HG02610 (cell line): ENCODE results near the gene PSTK.

Source experiments
- ATAC-seq: cut with Tn5 transposase; IDR thresholded peaks from one replicate; pipeline ENCODE4 v1.9.1; 2021; ENCODE audit warnings: mild to moderate bottlenecking, moderate library complexity; ENCODE audit not compliant: unreplicated experiment

PSTK gene

DNA sequence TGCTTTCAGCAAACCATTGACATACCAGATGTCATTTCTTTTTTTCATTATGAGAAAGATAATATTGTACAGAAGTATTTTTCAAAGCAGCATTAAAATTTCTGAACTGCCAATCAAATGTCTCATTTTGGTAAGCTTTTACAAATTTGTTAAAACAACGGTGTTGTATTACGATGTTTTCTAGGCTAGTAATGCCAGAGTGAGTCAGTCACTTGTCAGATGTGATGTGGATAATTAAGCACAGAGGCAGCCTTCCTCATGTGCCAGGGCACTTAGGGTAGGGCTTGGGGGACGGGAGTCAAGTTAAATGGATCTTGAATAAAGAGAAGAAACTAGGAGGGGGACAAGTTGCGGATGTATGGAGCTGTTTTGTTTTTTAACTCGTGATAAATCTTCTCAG is 10.1 kb downstream of the PSTK start:
- ATAC-seq, result no peak

- no peak for ATAC-seq
Measured at GRCh38 chr10:122992031-122992585, 11.9 kb downstream of the PSTK start.

- no peak for ATAC-seq
Measured at GRCh38 chr10:122993797-122994336, 13.7 kb downstream of the PSTK start.

DNA sequence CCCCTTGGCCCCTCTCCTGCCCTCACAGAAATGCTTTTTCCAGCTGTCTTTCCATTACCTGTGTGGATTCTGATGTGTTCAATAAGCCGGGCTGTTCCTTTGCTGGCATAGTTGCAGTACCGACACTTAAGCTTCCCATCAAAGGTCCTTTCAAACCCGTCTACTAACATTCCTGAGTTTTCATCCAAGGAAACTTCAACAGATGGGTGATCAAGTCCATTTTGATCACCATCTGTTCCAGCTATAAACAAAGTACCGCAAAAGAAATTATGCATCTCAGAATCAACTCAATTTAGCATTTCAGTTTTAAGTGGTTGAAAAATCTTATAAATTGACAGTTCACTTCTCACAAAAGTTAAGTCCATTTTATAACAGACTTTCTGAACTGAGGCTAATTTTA is 15.7 kb downstream of the PSTK start:
- no peak for ATAC-seq

- no peak for ATAC-seq
Measured at GRCh38 chr10:122997864-122998263, 17.7 kb downstream of the PSTK start.

GRCh38 chr10:122998360-122998917 is 18.2 kb downstream of the PSTK start:
- no peak for ATAC-seq

DNA sequence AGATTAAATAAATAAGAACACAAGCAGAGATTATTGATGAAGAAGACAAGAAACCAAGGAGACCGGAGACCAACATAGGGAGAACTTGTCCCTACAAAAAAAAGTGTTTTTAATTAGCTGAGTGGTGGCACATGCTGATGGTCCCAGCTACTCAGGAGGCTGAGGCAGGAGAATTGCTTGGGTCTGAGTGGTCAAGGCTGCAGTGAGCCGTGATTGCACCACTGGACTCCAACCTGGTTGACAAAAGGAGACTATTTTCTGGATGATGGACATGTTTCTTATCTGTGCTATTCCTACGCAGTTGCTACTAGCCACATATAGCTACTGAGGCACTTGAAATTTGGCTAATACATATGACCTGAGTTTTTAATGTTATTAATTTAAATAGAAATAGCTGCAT is 18.7 kb downstream of the PSTK start:
- ATAC-seq, result no peak

DNA sequence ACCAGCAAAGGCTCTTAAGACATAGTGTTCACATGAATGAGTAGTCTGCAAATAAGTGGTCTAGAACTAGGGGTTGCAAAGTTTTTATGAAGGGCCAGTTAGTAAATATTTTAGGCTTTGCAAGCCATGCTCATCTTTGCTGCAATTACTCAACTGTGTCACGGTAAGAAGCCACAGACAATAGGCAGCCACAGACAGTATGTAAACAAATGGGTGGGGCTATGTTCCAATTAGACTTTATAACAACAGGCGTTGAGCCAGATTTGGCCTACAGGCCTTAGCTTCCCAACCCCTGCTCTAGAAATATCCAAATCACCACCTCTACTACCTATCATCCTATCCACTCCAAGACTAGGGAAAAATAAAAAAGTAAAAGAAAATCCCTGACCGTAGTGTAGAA is 19.1 kb downstream of the PSTK start:
- ATAC-seq, result no peak

DNA sequence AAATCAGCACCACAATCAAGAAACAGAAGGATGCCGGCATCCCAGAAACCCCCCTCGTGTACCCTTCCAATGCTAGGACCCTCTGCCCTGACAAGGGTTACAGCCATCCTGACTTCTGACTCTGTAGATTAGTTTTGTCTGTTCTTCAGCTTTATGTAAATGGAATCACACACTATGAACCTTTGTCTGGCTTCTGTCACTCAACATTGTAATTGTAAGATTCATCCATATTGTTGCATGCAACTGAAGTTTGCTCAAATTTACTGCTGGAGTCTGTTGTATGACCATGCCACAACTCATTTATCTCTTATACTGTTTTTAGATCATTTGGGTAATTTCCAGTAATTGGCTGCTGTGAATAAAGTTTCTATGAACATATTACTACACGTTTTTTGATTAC is 20.0 kb downstream of the PSTK start:
- ATAC-seq, result no peak

DNA sequence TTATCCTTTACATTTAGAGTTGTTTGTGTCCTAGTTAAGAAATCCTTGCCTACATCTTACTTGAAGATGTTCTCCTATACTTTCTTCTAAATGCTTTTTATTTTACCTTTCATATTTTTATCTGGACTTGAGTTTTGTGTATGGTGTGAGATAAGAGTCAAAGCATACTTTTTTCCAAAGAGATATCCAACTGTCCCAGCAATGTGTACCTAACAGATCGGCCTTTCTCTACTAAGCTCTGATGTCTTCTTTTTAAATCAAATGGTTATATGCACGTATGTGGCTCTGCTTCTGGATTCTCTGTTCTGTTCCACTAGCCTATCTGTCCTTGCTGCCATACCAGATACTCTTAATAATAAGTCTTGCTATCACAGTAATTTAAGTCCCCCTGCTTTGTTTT is 21.2 kb downstream of the PSTK start:
- ATAC-seq, result no peak

GRCh38 chr10:123004298-123004697 is 24.1 kb downstream of the PSTK start:
- no peak for ATAC-seq

DNA sequence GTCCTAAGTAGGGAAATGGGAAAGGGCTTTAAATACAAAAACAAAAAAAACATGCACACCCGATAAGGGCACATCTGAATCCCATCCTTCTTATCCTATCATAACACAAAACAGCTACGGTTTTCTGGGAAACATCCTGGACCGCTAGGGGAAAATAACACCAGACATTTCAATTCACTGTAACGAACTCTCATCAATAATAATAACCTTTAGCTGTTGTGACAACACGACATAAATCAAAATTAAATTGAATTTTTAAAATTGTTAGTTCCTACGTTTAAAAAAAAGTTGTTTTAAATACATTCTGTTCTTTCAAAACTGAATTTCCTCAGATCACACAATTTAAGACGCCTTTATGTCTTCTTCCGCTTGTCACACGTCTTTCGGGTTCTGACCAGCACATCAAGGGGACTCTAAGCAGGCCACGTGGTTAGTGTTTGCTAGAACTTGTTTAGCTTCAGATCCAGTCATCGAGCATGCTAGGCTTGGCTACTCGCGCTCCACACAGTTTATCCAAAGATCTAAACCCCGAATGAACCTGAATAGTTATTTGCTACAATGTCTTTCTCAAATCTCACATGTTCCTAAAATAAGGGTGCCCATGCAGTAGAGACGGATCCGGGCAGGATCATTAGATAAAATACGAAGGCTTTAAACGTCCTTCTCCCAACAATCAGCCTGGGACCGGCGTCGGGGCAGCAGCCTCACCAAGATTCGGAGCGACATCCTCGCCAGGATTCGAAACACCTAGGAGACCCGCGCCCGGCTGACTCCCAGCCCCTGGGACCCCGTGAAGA is 27.6 kb downstream of the PSTK start:
- peak; percentile 34 for ATAC-seq

GRCh38 chr10:123008355-123009104 is 28.3 kb downstream of the PSTK start, which contains the start of the genes ACADSB and IKZF5:
TSS of gene ACADSB (plus strand) at chr10:123009006. CDS start at chr10:123009030, 24 bp downstream.
TSS of gene IKZF5 (minus strand) at chr10:123008795. CDS start at chr10:122998625, 10,170 bp downstream.
- ATAC-seq, result peak; percentile 81

DNA sequence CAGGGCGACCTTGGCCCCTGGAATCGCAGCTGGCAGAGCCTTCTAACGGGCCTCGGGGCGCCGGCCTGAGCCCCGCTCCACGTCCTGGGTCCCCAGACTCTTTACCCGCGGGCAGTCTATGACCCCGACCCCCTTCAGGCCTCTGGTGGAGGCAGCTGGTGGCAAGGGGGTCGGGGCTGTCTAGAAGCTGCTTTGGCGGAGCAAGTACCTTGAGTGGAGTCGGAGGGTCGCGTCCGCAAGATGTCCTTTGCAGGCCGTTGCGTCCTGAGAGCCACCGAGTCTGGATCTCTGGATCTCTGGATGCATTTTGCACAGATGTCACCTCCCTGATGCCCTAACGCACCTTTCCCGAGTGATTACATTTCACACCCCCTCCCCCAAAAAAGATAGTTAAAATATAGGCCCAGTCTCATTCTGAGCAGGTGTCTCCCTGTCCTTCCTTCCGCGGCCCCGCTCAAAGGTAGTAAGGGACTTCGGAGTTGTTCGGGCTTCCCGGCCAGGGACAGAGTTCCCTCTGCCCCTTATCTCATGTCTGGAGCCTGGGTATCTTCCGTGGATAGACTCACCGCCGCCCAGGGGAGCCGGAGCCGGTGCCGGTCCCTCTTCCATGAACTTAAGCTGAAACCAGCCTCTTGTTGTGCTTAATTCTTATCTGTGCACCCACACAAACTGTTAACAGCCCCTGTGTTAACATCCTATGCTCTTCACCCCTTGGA is 29.1 kb downstream of the PSTK start:
- peak; percentile 29 for ATAC-seq

DNA sequence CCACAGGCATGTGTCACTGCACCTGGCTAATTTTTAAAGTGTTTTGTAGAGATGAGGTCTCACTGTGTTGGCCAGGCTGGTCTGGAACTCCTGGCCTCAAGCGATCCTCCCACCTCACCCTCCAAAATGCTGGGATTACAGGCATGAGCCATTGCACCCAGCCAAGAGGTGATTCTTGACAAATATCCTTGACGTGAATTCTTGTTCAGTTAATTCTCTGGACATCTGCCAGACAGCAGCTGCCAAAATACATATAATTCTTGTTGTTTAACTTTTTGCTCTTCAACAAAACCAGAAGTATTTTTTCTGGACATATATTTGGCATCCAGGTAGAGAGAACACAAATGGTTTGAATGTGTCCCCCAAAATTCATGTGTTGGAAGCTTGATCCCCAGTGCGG is 31.8 kb downstream of the PSTK start:
- ATAC-seq, result no peak

- no peak for ATAC-seq
Measured at GRCh38 chr10:123013456-123014419, 33.5 kb downstream of the PSTK start.

- no peak for ATAC-seq
Measured at GRCh38 chr10:123014772-123015171, 34.6 kb downstream of the PSTK start.

GRCh38 chr10:123016228-123016627 is 36.0 kb downstream of the PSTK start:
- ATAC-seq, result no peak

- no peak for ATAC-seq
Measured at GRCh38 chr10:123017421-123018165, 37.4 kb downstream of the PSTK start.
